ENCODE results near the gene BEND6. TPM values are rescaled to one million over a fixed set of nuclear protein-coding genes. Genes with fewer than 3 reads are reported as not detected.

The BEND6 gene
- total RNA-seq, 4 donors from 2014 or later, result 0.27 to 0.58 (median 0.42) TPM; not detected in 1

DNA sequence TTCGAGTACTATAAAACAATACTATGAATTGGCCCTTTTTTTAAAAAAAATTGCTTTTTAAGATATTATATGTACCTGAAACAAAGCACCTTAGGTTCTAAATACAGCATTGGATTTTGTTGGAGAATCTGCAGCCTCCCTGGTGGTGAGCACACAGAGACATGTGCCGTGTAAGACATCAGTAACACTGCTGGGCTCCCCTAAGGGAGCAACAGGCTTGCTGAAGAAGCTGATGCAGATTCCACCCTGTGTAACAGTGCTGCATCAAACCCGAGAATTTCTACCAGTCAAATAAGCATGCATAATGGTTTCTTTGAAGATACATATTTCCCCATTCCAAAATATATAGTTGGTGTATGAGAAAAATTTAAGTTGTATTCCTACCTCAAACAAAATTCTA, 108.9 kb downstream of the BEND6 start:
- no peak for DNase-seq (ENCODE audit: low spot score in 2 of 2)
- intact Hi-C loops (cut with DNase I; ENCODE audit: low total_unique reads), result no loop called here
- 86 to 90% methylated on average over 3 of the region's 3 CpGs for WGBS, 2 donors
- H3K4me3 ChIP-seq (ENCODE audit: low read depth, poor library complexity, severe bottlenecking), result no peak overlapping the region
- TF ChIP-seq POLR2A (IDR thresholded peaks at IDR 0.05), result no peak
- TF ChIP-seq, protein P1, sequence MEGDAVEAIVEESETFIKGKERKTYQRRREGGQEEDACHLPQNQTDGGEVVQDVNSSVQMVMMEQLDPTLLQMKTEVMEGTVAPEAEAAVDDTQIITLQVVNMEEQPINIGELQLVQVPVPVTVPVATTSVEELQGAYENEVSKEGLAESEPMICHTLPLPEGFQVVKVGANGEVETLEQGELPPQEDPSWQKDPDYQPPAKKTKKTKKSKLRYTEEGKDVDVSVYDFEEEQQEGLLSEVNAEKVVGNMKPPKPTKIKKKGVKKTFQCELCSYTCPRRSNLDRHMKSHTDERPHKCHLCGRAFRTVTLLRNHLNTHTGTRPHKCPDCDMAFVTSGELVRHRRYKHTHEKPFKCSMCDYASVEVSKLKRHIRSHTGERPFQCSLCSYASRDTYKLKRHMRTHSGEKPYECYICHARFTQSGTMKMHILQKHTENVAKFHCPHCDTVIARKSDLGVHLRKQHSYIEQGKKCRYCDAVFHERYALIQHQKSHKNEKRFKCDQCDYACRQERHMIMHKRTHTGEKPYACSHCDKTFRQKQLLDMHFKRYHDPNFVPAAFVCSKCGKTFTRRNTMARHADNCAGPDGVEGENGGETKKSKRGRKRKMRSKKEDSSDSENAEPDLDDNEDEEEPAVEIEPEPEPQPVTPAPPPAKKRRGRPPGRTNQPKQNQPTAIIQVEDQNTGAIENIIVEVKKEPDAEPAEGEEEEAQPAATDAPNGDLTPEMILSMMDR (IDR thresholded peaks at IDR 0.05), result no peak

DNA sequence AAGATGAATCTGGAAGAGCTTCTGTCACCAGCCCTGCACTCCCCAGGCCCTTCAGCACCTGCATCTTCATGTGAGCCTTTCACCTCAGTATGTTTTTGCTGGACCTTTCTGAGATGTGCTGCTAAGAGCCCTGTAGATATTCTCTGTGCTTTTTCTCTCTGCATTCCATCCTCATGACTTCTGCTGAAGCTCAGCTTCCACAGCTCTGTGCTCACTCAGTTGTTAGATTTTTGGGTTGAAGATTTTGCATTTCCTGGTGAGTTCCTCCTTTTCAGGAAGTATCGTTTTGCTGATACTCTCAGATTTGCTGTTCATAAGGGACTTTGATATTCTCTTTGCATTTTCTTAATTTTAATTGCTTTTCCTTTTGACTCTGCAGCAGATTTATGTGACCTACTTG, 109.9 kb downstream of the BEND6 start:
- no peak for DNase-seq (ENCODE audit: low spot score in 2 of 2)
- H3K4me3 ChIP-seq (ENCODE audit: low read depth, poor library complexity, severe bottlenecking), result no peak overlapping the region
- 79 to 84% methylated on average over 1 of the region's 1 CpG for WGBS, 2 donors
- intact Hi-C loops (cut with DNase I; ENCODE audit: low total_unique reads), result no loop called here
- TF ChIP-seq, protein P1 (IDR thresholded peaks at IDR 0.05), result no peak
- no peak for TF ChIP-seq POLR2A (IDR thresholded peaks at IDR 0.05)

- WGBS, 2 donors, result 97 to 100% methylated on average over 1 of the region's 1 CpG
- intact Hi-C loops (cut with DNase I; ENCODE audit: low total_unique reads), result no loop called here
- no peak for DNase-seq (ENCODE audit: low spot score in 2 of 2)
- TF ChIP-seq POLR2A (IDR thresholded peaks at IDR 0.05), result no peak
- TF ChIP-seq, protein P1 (IDR thresholded peaks at IDR 0.05), result no peak
- no peak overlapping the region for H3K4me3 ChIP-seq (ENCODE audit: low read depth, poor library complexity, severe bottlenecking)
Measured at GRCh38 chr6:57068061-57068460, 113.2 kb downstream of the BEND6 start.

- WGBS, 2 donors, result 79 to 85% methylated on average over 4 of the region's 4 CpGs
- H3K4me3 ChIP-seq (ENCODE audit: low read depth, poor library complexity, severe bottlenecking), result no peak overlapping the region
- TF ChIP-seq, protein P1 (IDR thresholded peaks at IDR 0.05), result no peak
- TF ChIP-seq POLR2A (IDR thresholded peaks at IDR 0.05), result no peak
Measured at GRCh38 chr6:57069228-57069627, 114.3 kb downstream of the BEND6 start.

DNA sequence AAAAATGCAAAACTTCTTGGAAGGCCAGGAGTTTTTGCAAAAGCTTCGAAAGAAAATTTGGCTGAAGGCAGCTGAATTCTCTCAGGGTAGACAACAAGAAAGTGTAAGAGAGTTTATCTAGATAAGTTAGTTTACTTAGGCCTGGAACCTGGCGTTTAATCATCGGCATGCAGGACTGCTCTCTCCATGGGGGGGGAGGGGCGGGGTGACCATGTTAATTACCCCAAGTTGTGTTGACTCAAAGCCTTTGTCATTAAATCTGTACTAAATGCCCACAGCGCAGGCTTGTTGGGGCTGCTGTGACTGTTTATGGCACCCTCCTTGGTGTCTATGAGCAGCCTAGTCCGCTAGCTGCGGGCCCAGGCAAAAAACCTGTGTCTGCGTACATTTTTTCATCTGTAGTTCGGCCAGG, 115.0 kb downstream of the BEND6 start:
- no peak overlapping the region for H3K4me3 ChIP-seq (ENCODE audit: low read depth, poor library complexity, severe bottlenecking)
- WGBS, 2 donors, result 93 to 94% methylated on average over 9 of the region's 9 CpGs
- intact Hi-C loops (cut with DNase I; ENCODE audit: low total_unique reads), result no loop called here
- DNase-seq (ENCODE audit: low spot score in 2 of 2), result no peak
- TF ChIP-seq, protein P1 (IDR thresholded peaks at IDR 0.05), result no peak
- no peak for TF ChIP-seq POLR2A (IDR thresholded peaks at IDR 0.05)

More at GRCh38 chr6:57069228-57069627, 114.3 kb downstream of the BEND6 start:
- intact Hi-C loops (cut with DNase I; ENCODE audit: low total_unique reads), result no loop called here
- DNase-seq (ENCODE audit: low spot score in 2 of 2), result no peak

DNA sequence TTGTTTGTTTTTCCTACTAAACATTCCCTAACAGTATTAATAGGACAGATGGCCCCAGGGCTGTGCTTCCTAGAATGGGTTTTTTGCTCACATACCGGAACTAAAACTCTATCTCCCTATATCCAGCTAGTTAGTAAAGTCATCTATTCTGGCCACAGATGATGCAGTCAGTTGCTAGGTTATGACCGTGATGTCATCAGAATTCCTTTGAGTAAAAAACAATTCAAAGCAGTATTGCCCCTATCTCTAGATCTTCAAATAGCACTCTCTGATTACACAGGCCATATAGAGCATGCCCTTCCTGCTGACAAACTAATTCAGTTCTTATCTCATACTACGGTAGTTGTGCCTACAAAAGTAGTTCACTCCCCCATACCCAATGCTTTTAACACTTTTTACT, 117.2 kb downstream of the BEND6 start:
- intact Hi-C loops (cut with DNase I; ENCODE audit: low total_unique reads), result no loop called here
- TF ChIP-seq, protein P1 (IDR thresholded peaks at IDR 0.05), result no peak
- TF ChIP-seq POLR2A (IDR thresholded peaks at IDR 0.05), result no peak
- DNase-seq (ENCODE audit: low spot score in 2 of 2), result no peak
- WGBS, 2 donors, result 89 to 96% methylated on average over 3 of the region's 3 CpGs
- no peak overlapping the region for H3K4me3 ChIP-seq (ENCODE audit: low read depth, poor library complexity, severe bottlenecking)

Data from lower leg skin (tissue), 4 donors.